H1 (cell line): ENCODE measurements around the gene IDI2. TPM values are rescaled to one million over a fixed set of nuclear protein-coding genes. Genes with fewer than 3 reads are reported as not detected.

ENCODE experiments used
- CTCF ChIA-PET: fragments of 300-600 bp; sonication (Branson Sonifier 250); formaldehyde crosslinking; loops from one replicate; lab custom pipeline; 2021; ENCODE audit not compliant: partially characterized antibody; lab: Charles Lee
- POLR2A ChIA-PET: fragments of 300-600 bp; sonication (Branson Sonifier 250); formaldehyde crosslinking; loops from one replicate; lab custom pipeline; 2021; ENCODE audit warnings: inconsistent platforms; ENCODE audit not compliant: partially characterized antibody; lab: Charles Lee
- DNase-seq, 2 experiments: peaks; one replicate each; pipeline versions ENCODE4 v3.0.0 to v3.0.0-alpha.2; 2010 to 2022; ENCODE audit warnings: low spot score in 2 of 2, low read depth in 1 of 2, mixed read lengths in 1 of 2
- FAIRE-seq: peaks from 2 replicates; lab custom pipeline; 2011; peaks lifted over from hg19 to GRCh38; lab: Jason Lieb, UNC
- H2AFZ ChIP-seq: 2 replicates; pipeline ENCODE4 v1.8.1; 2012; ENCODE audit warnings: low read length, inconsistent platforms
- H2AK5ac ChIP-seq: 2 replicates; pipeline ENCODE4 v1.6.1; 2013; ENCODE audit warnings: low read depth, low read length
- H2BK120ac ChIP-seq: replicated peaks from 2 replicates; pipeline ENCODE3; 2013; ENCODE audit warnings: low read depth, low read length, inconsistent platforms
- H2BK12ac ChIP-seq: 2 replicates; pipeline ENCODE4 v1.6.1; 2013; ENCODE audit warnings: low read depth, low read length
- H2BK15ac ChIP-seq: 2 replicates; pipeline ENCODE4 v1.6.1; 2013; ENCODE audit warnings: low read length
- H2BK20ac ChIP-seq: 2 replicates; pipeline ENCODE4 v1.6.1; 2013; ENCODE audit warnings: low read length
- H2BK5ac ChIP-seq: 2 replicates; pipeline ENCODE4 v1.6.1; 2013; ENCODE audit warnings: low read depth, low read length
- H3K14ac ChIP-seq: 2 replicates; pipeline ENCODE4 v1.6.1; 2013; ENCODE audit warnings: inconsistent platforms; ENCODE audit not compliant: insufficient read length
- H3K18ac ChIP-seq: 2 replicates; pipeline ENCODE4 v1.6.1; 2013; ENCODE audit warnings: low read length; ENCODE audit errors: extremely low read depth
- H3K23ac ChIP-seq: 2 replicates; pipeline ENCODE4 v1.6.1; 2013; ENCODE audit warnings: inconsistent platforms; ENCODE audit not compliant: insufficient read length
- H3K23me2 ChIP-seq: 2 replicates; pipeline ENCODE4 v1.6.1; 2013; ENCODE audit warnings: low read depth, low read length
- H3K27ac ChIP-seq: 2 replicates; pipeline ENCODE4 v1.6.1; 2011; ENCODE audit warnings: low read depth, low read length, inconsistent platforms
- H3K27me3 ChIP-seq, 4 experiments: replicated peaks in 1 of 4; 1 replicate in 1 of 4; 2 replicates in 3 of 4; pipeline versions ENCODE4 v1.6.1 to v1.8.1; 2011 to 2013; ENCODE audit warnings: low read length in 3 of 4, mild to moderate bottlenecking in 3 of 4, inconsistent platforms in 2 of 4, mixed read lengths in 2 of 4, moderate library complexity in 1 of 4; ENCODE audit not compliant: control insufficient read depth in 3 of 4, insufficient read depth in 3 of 4; ENCODE audit errors: extremely low read depth in 1 of 4
- H3K36me3 ChIP-seq, 4 experiments: 2 replicates each; pipeline versions ENCODE4 v1.6.1 to v1.8.1; 2011 to 2013; ENCODE audit warnings: mild to moderate bottlenecking in 4 of 4, low read length in 3 of 4, moderate library complexity in 2 of 4, control low read depth in 1 of 4, inconsistent platforms in 1 of 4; ENCODE audit not compliant: insufficient read depth in 4 of 4, control insufficient read depth in 2 of 4
- H3K4ac ChIP-seq: replicated peaks from 2 replicates; pipeline ENCODE3; 2013; ENCODE audit warnings: low read length, low read depth, mixed read lengths, inconsistent platforms; ENCODE audit not compliant: insufficient read length
- H3K4me1 ChIP-seq, 4 experiments: replicated peaks in 1 of 4; 1 replicate in 1 of 4; 2 replicates in 3 of 4; pipeline versions ENCODE4 v1.6.1 to v1.8.1; 2011 to 2013; ENCODE audit warnings: low read length in 3 of 4, inconsistent platforms in 2 of 4, mixed read lengths in 1 of 4; ENCODE audit not compliant: insufficient read depth in 4 of 4, control insufficient read depth in 3 of 4
- H3K4me2 ChIP-seq, 2 experiments: 2 replicates each; pipeline versions ENCODE4 v1.6.1 to v1.8.1; 2011 to 2013; ENCODE audit warnings: low read depth in 2 of 2, low read length in 2 of 2, control low read depth in 1 of 2, inconsistent platforms in 1 of 2, mild to moderate bottlenecking in 1 of 2; ENCODE audit not compliant: insufficient read depth in 1 of 2
- H3K4me3 ChIP-seq, 4 experiments: fragments of 200-600, 300-600 bp in 1 of 4; sonication (generic), shearing (Covaris generic), sonication (Bioruptor Twin) in 1 of 4; 2 replicates each; pipeline versions ENCODE4 v1.5.1 to v1.8.1; 2011 to 2016; ENCODE audit warnings: low read length in 4 of 4, low read depth in 3 of 4, control low read depth in 2 of 4, inconsistent platforms in 2 of 4, mild to moderate bottlenecking in 2 of 4, mixed read lengths in 1 of 4, moderate library complexity in 1 of 4; ENCODE audit not compliant: insufficient read depth in 2 of 4; ENCODE audit errors: extremely low read depth in 1 of 4
- H3K56ac ChIP-seq: replicated peaks from 2 replicates; pipeline ENCODE3; 2013; ENCODE audit warnings: low read depth, mild to moderate bottlenecking, mixed read lengths, low read length, inconsistent platforms; ENCODE audit not compliant: insufficient read length
- H3K79me1 ChIP-seq: 2 replicates; pipeline ENCODE4 v1.6.1; 2013; ENCODE audit warnings: low read depth, low read length, control low read depth
- H3K79me2 ChIP-seq, 2 experiments: 2 replicates each; pipeline versions ENCODE4 v1.6.1 to v1.8.1; 2012 to 2013; ENCODE audit warnings: low read length in 2 of 2, mild to moderate bottlenecking in 2 of 2, inconsistent platforms in 1 of 2; ENCODE audit not compliant: insufficient read depth in 2 of 2, control insufficient read depth in 1 of 2
- H3K9ac ChIP-seq, 4 experiments: replicated peaks in 1 of 4; 1 replicate in 1 of 4; 2 replicates in 3 of 4; pipeline versions ENCODE4 v1.6.1 to v1.8.1; 2011 to 2013; ENCODE audit warnings: low read depth in 3 of 4, low read length in 3 of 4, control low read depth in 2 of 4, mild to moderate bottlenecking in 2 of 4, moderate library complexity in 2 of 4, inconsistent platforms in 1 of 4; ENCODE audit errors: extremely low read depth in 1 of 4
- H3K9me3 ChIP-seq, 2 experiments: 2 replicates each; pipeline versions ENCODE4 v1.6.1 to v1.8.1; 2012 to 2013; ENCODE audit warnings: mild to moderate bottlenecking in 2 of 2, moderate library complexity in 2 of 2, control low read depth in 1 of 2, inconsistent platforms in 1 of 2, low read depth in 1 of 2, low read length in 1 of 2, mixed read lengths in 1 of 2; ENCODE audit not compliant: insufficient read depth in 2 of 2
- H4K20me1 ChIP-seq, 2 experiments: replicated peaks in 1 of 2; 2 replicates each; pipeline versions ENCODE3 to v1.8.1; 2011 to 2013; ENCODE audit warnings: inconsistent platforms in 2 of 2, low read length in 2 of 2, mild to moderate bottlenecking in 1 of 2; ENCODE audit not compliant: insufficient read depth in 2 of 2, control insufficient read depth in 1 of 2
- H4K5ac ChIP-seq: 2 replicates; pipeline ENCODE4 v1.6.1; 2013; ENCODE audit warnings: low read length, low read depth, mixed read lengths, inconsistent platforms; ENCODE audit not compliant: insufficient read length
- H4K8ac ChIP-seq: 2 replicates; pipeline ENCODE4 v1.8.0; 2013; ENCODE audit warnings: mild to moderate bottlenecking, moderate library complexity, low read length, inconsistent platforms; ENCODE audit not compliant: insufficient read depth; ENCODE audit errors: extremely low read depth
- H4K91ac ChIP-seq: replicated peaks from 2 replicates; pipeline ENCODE3; 2013; ENCODE audit warnings: low read length, mixed read lengths, inconsistent platforms; ENCODE audit not compliant: insufficient read length
- ASH2L ChIP-seq: fragments of 200-600, 300-600 bp; sonication (generic); IDR thresholded peaks from one replicate; pipeline ENCODE4 v1.7.1; 2017; ENCODE audit warnings: low read length
- EP300 ChIP-seq, 2 experiments: IDR thresholded peaks; 1 replicate in 1 of 2; 2 replicates in 1 of 2; pipeline ENCODE4 v1.6.1; 2011 to 2012; ENCODE audit warnings: low read depth in 2 of 2, low read length in 2 of 2, mild to moderate bottlenecking in 2 of 2, borderline replicate concordance in 1 of 2, inconsistent platforms in 1 of 2, moderate library complexity in 1 of 2
- SIN3A ChIP-seq, 2 experiments: IDR thresholded peaks in 1 of 2; conservative IDR thresholded peaks in 1 of 2; 2 replicates each; pipeline ENCODE4 v1.6.1; 2011 to 2012; ENCODE audit warnings: low read length in 2 of 2, improper control_type of control experiment in 1 of 2, low read depth in 1 of 2, mild to moderate bottlenecking in 1 of 2
- WGBS, 2 experiments: shearing (Covaris generic) in 1 of 2; methylation state at CpG; one replicate each; pipeline versions ENCODE4 v1.1.6 to v1.1.7; 2013 to 2015; ENCODE audit warnings: low lambda C conversion rate in 2 of 2, mixed read lengths in 2 of 2, inconsistent platforms in 1 of 2, low coverage in 1 of 2, missing lambda C conversion rate in 1 of 2; ENCODE audit not compliant: insufficient replicate concordance in 2 of 2, insufficient coverage in 1 of 2, insufficient read length in 1 of 2; ENCODE audit errors: extremely low coverage in 1 of 2, missing lambda C conversion rate in 1 of 2; 5-methylcytosine and 5-hydroxymethylcytosine counted together
- polyA plus RNA-seq, 7 experiments: library from polyadenylated mRNA; depleted of rRNA in 3 of 7; stranded (reverse) in 5 of 7; unstranded in 2 of 7; fragments of >200 nt in 5 of 7; fragments of 200-250 nt in 2 of 7; gene quantifications; 1 replicate in 5 of 7; 2 replicates in 1 of 7; 4 replicates in 1 of 7; pipeline versions ENCODE4 v1.2.1 to v1.2.3, GENCODE V29; 2011 to 2013; ENCODE audit warnings: missing spikeins in 2 of 7, mixed read lengths in 2 of 7
- total RNA-seq: library from RNA; stranded (reverse); fragmentation: NEBNext Ultra II Directional; extraction: Animal tissue kit (Norgen Biotek cat#: 25700); gene quantifications from 2 replicates; pipeline ENCODE4 v1.2.1, GENCODE V29; 2021

Gene IDI2
- total and polyA plus RNA-seq, 2 of the 8 experiments (the other 6 are each of a cell fraction or from before 2014, with no cell fraction given): not detected

- H3K9me3 ChIP-seq: no peaks in the 10 kb centered on the region
- peaks cover 0 to 12% (median 2%) of the 10 kb centered on the region in 4 experiments; a peak in 3 of 8 replicates for H3K36me3 ChIP-seq
- DNase-seq (no peak), FAIRE-seq (no peak)
- peaks cover 6 to 86% of the 10 kb centered on the region in 2 experiments; a peak in 3 of 4 replicates for H3K79me2 ChIP-seq
- no peaks in the 10 kb centered on the region; the same call in 1 of the 2 replicates for H3K23me2 ChIP-seq
- no peak overlapping the region for H2BK12ac ChIP-seq
- H4K20me1 ChIP-seq: peaks cover 0 to 10% of the 10 kb centered on the region in 2 experiments
- H2BK20ac ChIP-seq: no peak overlapping the region
- peaks cover 10% of the 10 kb centered on the region; the same call in 1 of the 2 replicates for H3K79me1 ChIP-seq
- TF ChIP-seq ASH2L (peak; percentile 35), EP300 (IDR thresholded peaks at IDR 0.05; ENCODE audit: borderline replicate concordance in 1 of 2, low read depth in 2 of 2, low read length in 2 of 2) (no peak), SIN3A (conservative IDR thresholded peaks at IDR 0.05 in 1 of 2, IDR thresholded peaks at IDR 0.05 in 1 of 2; ENCODE audit: low read depth in 1 of 2, low read length in 2 of 2) (0 out of 4 replicates have a peak, but pooled peaks of 1 of the 2 experiments have one; percentile 1)
- no peak overlapping the region for H2BK120ac ChIP-seq
- 1% methylated on average over 19 of the region's 26 CpGs; no CpG with 5 or more reads in 1 of the 2 experiments for WGBS, 2 experiments
- peak overlapping the region; percentile 45 to 71 (median 64) for H3K9ac ChIP-seq
- no peak overlapping the region for H2AK5ac ChIP-seq
- no peaks in the 10 kb centered on the region for H3K27me3 ChIP-seq
- H4K8ac ChIP-seq: peak overlapping the region; percentile 58; the same call in 1 of the 2 replicates
- H3K14ac ChIP-seq: no peak overlapping the region
- H3K23ac ChIP-seq: no peak overlapping the region
- peak overlapping the region; percentile 41; the same call in 1 of the 2 replicates for H2BK5ac ChIP-seq
- peak overlapping the region; percentile 50 for H3K4ac ChIP-seq
- peak overlapping the region; percentile 63 for H3K56ac ChIP-seq
- 0 out of 2 replicates have a peak overlapping the region, but pooled peaks have one; percentile 19 for H3K18ac ChIP-seq
- H4K5ac ChIP-seq: no peak overlapping the region
- ChIA-PET POLR2A (interaction anchor here (0.9 to 1.7 kb wide), 3 partner anchors 8 to 10 kb away, joined by 3 to 5 read pairs (median 4); partner anchors contain the start of gene IDI1), CTCF (no interaction called here)
- H3K4me1 ChIP-seq: peaks cover 0 to 9% (median 3%) of the 10 kb centered on the region in 4 experiments; a peak in 3 of 7 replicates
- 0 out of 2 replicates have a peak overlapping the region, but pooled peaks have one; percentile 64 for H2AFZ ChIP-seq
- H3K27ac ChIP-seq: no peak overlapping the region
- peak overlapping the region; percentile 73 to 85 for H3K4me2 ChIP-seq
- no peak overlapping the region; the same call in 1 of the 2 replicates for H2BK15ac ChIP-seq
- H4K91ac ChIP-seq: peak overlapping the region; percentile 40
- H3K4me3 ChIP-seq: peak overlapping the region; percentile 86 to 97 (median 93)
Measured at GRCh38 chr10:1057106-1057657, 31.5 kb upstream of the IDI2 start.
